ENCODE results near the gene HBEGF.

The HBEGF gene

GRCh38 chr5:140322751-140323731 is 23.4 kb downstream of the HBEGF start:
- TF ChIP-seq CTCF (conservative IDR thresholded peaks at IDR 0.05): no peak
- peak overlapping the region; percentile 100 for H3K27ac ChIP-seq

GRCh38 chr5:140321796-140322195 is 24.6 kb downstream of the HBEGF start:
- TF ChIP-seq CTCF (conservative IDR thresholded peaks at IDR 0.05): no peak
- H3K27ac ChIP-seq: peak overlapping the region; percentile 100

- H3K27ac ChIP-seq: no peak overlapping the region
- TF ChIP-seq CTCF (conservative IDR thresholded peaks at IDR 0.05): no peak
These were observed 26.6 kb downstream of the HBEGF start for GRCh38 chr5:140319833-140320232.

GRCh38 chr5:140318792-140319191 is 27.6 kb downstream of the HBEGF start:
- no peak for TF ChIP-seq CTCF (conservative IDR thresholded peaks at IDR 0.05)
- H3K27ac ChIP-seq: no peak overlapping the region

GRCh38 chr5:140317859-140318258 is 28.5 kb downstream of the HBEGF start:
- TF ChIP-seq CTCF (conservative IDR thresholded peaks at IDR 0.05): no peak
- no peak overlapping the region for H3K27ac ChIP-seq

- H3K27ac ChIP-seq: no peak overlapping the region
These were observed 33.6 kb downstream of the HBEGF start for GRCh38 chr5:140312791-140313189.

More at GRCh38 chr5:140312791-140313189, 33.6 kb downstream of the HBEGF start:
- no peak for TF ChIP-seq CTCF (conservative IDR thresholded peaks at IDR 0.05)

Measured in VCaP (cell line).